B cell (primary cell): ENCODE measurements around the gene ODF2. TPM values are rescaled to one million over a fixed set of nuclear protein-coding genes. Genes with fewer than 3 reads are reported as not detected.

Source experiments
- ATAC-seq: fragments of 200-7000 bp; cut with Tn5 transposase; one replicate; pipeline ENCODE4 v1.10.0; 2021; ENCODE audit warnings: low read depth, mild to moderate bottlenecking, moderate number of reproducible peaks, moderate library complexity
- CTCF ChIA-PET: fragments of 350-600 bp; sonication (Branson Sonifier 250); formaldehyde crosslinking; loops from one replicate; lab custom pipeline; 2021; ENCODE audit warnings: antibody characterized with exemption, inconsistent platforms; lab: Charles Lee
- POLR2A ChIA-PET: fragments of 350-600 bp; sonication (Branson Sonifier 250); formaldehyde crosslinking; loops from one replicate; lab custom pipeline; 2021; ENCODE audit warnings: antibody characterized with exemption; lab: Charles Lee
- DNase-seq: peaks from one replicate; pipeline ENCODE4 v3.0.0; 2013
- H2AFZ ChIP-seq: 2 replicates; pipeline ENCODE4 v1.6.1; 2012; ENCODE audit warnings: mild to moderate bottlenecking, low read depth, low read length; ENCODE audit not compliant: insufficient read depth, poor library complexity, severe bottlenecking
- H3K27ac ChIP-seq, 2 donors: 1 replicate in 1 of 2; 2 replicates in 1 of 2; pipeline ENCODE4 v1.5.1; 2012 to 2013; ENCODE audit warnings: low read length in 2 of 2, mild to moderate bottlenecking in 2 of 2, moderate library complexity in 1 of 2
- H3K27me3 ChIP-seq, 4 experiments: fragments of 200-600 bp in 1 of 4; sonication (generic) in 1 of 4; replicated peaks in 1 of 4; 1 replicate in 2 of 4; 2 replicates in 2 of 4; pipeline versions ENCODE4 v1.6.1 to v1.7.0; 2013 to 2016; ENCODE audit warnings: low read length in 3 of 4, mild to moderate bottlenecking in 2 of 4, mixed read lengths in 1 of 4, moderate library complexity in 1 of 4; ENCODE audit not compliant: insufficient read depth in 4 of 4, control insufficient read depth in 3 of 4; ENCODE audit errors: control extremely low read depth in 1 of 4
- H3K36me3 ChIP-seq, 2 experiments: replicated peaks in 1 of 2; 1 replicate in 1 of 2; 2 replicates in 1 of 2; pipeline versions ENCODE4 v1.6.1 to v1.7.1; 2013; ENCODE audit warnings: low read length in 1 of 2; ENCODE audit not compliant: insufficient read depth in 2 of 2, control insufficient read depth in 1 of 2; ENCODE audit errors: control extremely low read depth in 1 of 2, extremely low read depth in 1 of 2
- H3K4me1 ChIP-seq, 2 donors: fragments of 200-600 bp in 1 of 2; sonication (generic) in 1 of 2; 1 replicate in 1 of 2; 2 replicates in 1 of 2; pipeline versions ENCODE4 v1.5.1 to v1.6.1; 2013 to 2017; ENCODE audit warnings: low read length in 2 of 2; ENCODE audit not compliant: control insufficient read depth in 2 of 2, insufficient read depth in 2 of 2
- H3K4me2 ChIP-seq: replicated peaks from 2 replicates; pipeline ENCODE3; 2012; ENCODE audit warnings: mild to moderate bottlenecking, low read depth, low read length; ENCODE audit not compliant: poor library complexity, severe bottlenecking
- H3K4me3 ChIP-seq, 5 experiments: fragments of 200-600 bp in 1 of 5; sonication (generic) in 1 of 5; 1 replicate in 3 of 5; 2 replicates in 2 of 5; pipeline versions ENCODE4 v1.5.1 to v1.7.0; 2011 to 2016; ENCODE audit warnings: low read length in 4 of 5, mild to moderate bottlenecking in 4 of 5, low read depth in 2 of 5, control low read depth in 1 of 5, moderate library complexity in 1 of 5; ENCODE audit not compliant: insufficient read depth in 1 of 5; ENCODE audit errors: control extremely low read depth in 1 of 5, extremely low read depth in 1 of 5
- H3K79me2 ChIP-seq: fragments of 200-600 bp; sonication (generic); one replicate; pipeline ENCODE4 v1.6.0; 2016; ENCODE audit warnings: low read length; ENCODE audit not compliant: control insufficient read depth, insufficient read depth
- H3K9ac ChIP-seq: fragments of 200-600 bp; sonication (generic); 2 replicates; pipeline ENCODE4 v1.6.1; 2017; ENCODE audit warnings: mild to moderate bottlenecking, low read length, moderate library complexity
- H3K9me3 ChIP-seq, 3 donors: one replicate each; pipeline versions ENCODE4 v1.6.1 to v1.7.1; 2013; ENCODE audit warnings: low read length in 2 of 3; ENCODE audit not compliant: control insufficient read depth in 2 of 3, insufficient read depth in 1 of 3; ENCODE audit errors: control extremely low read depth in 1 of 3
- H4K20me1 ChIP-seq: 2 replicates; pipeline ENCODE4 v1.6.0; 2012; ENCODE audit warnings: mild to moderate bottlenecking, low read length; ENCODE audit not compliant: insufficient read depth, control insufficient read depth, poor library complexity, severe bottlenecking
- H3K27ac Mint-ChIP-seq: one replicate; pipeline ENCODE4 v1.8.0; 2021; ENCODE audit warnings: mixed read lengths
- H3K27me3 Mint-ChIP-seq: one replicate; pipeline ENCODE4 v1.8.0; 2021; ENCODE audit warnings: mixed read lengths
- H3K4me1 Mint-ChIP-seq: one replicate; pipeline ENCODE4 v1.8.0; 2021; ENCODE audit warnings: mixed read lengths
- H3K4me3 Mint-ChIP-seq: one replicate; pipeline ENCODE4 v1.8.0; 2021; ENCODE audit warnings: mixed read lengths
- H3K9me3 Mint-ChIP-seq: one replicate; pipeline ENCODE4 v1.8.0; 2022; ENCODE audit warnings: mixed read lengths; ENCODE audit not compliant: insufficient read depth
- EZH2 ChIP-seq: IDR thresholded peaks from 2 replicates; pipeline ENCODE4 v1.6.1; 2012; ENCODE audit warnings: borderline replicate concordance, low read depth, mild to moderate bottlenecking, moderate library complexity, low read length; ENCODE audit not compliant: insufficient read depth, poor library complexity, severe bottlenecking
- WGBS: methylation state at CpG from one replicate; pipeline ENCODE4 v1.1.5; 2013; ENCODE audit warnings: missing lambda C conversion rate; ENCODE audit not compliant: insufficient coverage; 5-methylcytosine and 5-hydroxymethylcytosine counted together
- intact Hi-C: fragments of 100-400 bp; cut with micrococcal nuclease; formaldehyde crosslinking; loops from one replicate; pipeline ENCODE4 v1.10.0; 2022
- polyA plus RNA-seq: library from polyadenylated mRNA; depleted of rRNA; stranded (reverse); fragments of >200 nt; gene quantifications from 2 replicates; pipeline ENCODE4 v1.2.3, GENCODE V29; 2012
- total RNA-seq, 2 donors: library from RNA; stranded (reverse); fragments of 120-200 nt in 1 of 2; gene quantifications; 1 replicate in 1 of 2; 2 replicates in 1 of 2; pipeline versions ENCODE4 v1.2.3 to v1.2.4, GENCODE V29; 2013 to 2022
- TF ChIP-seq, protein P1 (sequence below): fragments of 200-600 bp; IDR thresholded peaks from one replicate; pipeline ENCODE4 v1.8.0; 2022; ENCODE audit warnings: antibody characterized with exemption, mild to moderate bottlenecking

Gene ODF2
- total and polyA plus RNA-seq, 2 donors (not counting 1 experiment from before 2014, with no cell fraction given), result 30.1 to 42.9 TPM

- Mint-ChIP-seq H3K9me3 (no peaks in the 10 kb centered on the region), H3K4me3 (no peak overlapping the region), H3K27me3 (no peaks in the 10 kb centered on the region), H3K4me1 (peaks cover 12% of the 10 kb centered on the region), H3K27ac (no peak overlapping the region)
- intact Hi-C loops, result no loop called here
- Histone ChIP-seq H3K36me3 (peaks cover 13 to 58% of the 10 kb centered on the region in 2 experiments), H3K4me2 (no peak overlapping the region), H3K4me3 (no peak overlapping the region), H3K79me2 (peaks cover 66% of the 10 kb centered on the region), H2AFZ (no peak overlapping the region), H3K27ac (no peak overlapping the region), H3K9me3 (no peaks in the 10 kb centered on the region), H4K20me1 (peaks cover 16% of the 10 kb centered on the region), H3K27me3 (no peaks in the 10 kb centered on the region), H3K9ac (no peak overlapping the region), H3K4me1 (peaks cover 0 to 8% of the 10 kb centered on the region in 2 donors)
- CTCF ChIA-PET, result no interaction called here
- POLR2A ChIA-PET, result no interaction called here
- no peak for TF ChIP-seq EZH2
- TF ChIP-seq, protein P1, sequence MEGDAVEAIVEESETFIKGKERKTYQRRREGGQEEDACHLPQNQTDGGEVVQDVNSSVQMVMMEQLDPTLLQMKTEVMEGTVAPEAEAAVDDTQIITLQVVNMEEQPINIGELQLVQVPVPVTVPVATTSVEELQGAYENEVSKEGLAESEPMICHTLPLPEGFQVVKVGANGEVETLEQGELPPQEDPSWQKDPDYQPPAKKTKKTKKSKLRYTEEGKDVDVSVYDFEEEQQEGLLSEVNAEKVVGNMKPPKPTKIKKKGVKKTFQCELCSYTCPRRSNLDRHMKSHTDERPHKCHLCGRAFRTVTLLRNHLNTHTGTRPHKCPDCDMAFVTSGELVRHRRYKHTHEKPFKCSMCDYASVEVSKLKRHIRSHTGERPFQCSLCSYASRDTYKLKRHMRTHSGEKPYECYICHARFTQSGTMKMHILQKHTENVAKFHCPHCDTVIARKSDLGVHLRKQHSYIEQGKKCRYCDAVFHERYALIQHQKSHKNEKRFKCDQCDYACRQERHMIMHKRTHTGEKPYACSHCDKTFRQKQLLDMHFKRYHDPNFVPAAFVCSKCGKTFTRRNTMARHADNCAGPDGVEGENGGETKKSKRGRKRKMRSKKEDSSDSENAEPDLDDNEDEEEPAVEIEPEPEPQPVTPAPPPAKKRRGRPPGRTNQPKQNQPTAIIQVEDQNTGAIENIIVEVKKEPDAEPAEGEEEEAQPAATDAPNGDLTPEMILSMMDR, result no peak
- WGBS, result 99% methylated on average over 8 of the region's 9 CpGs
- ATAC-seq, result no peak
- DNase-seq, result no peak
Observed at GRCh38 chr9:128512820-128513219, 57.0 kb downstream of the ODF2 start.

DNA sequence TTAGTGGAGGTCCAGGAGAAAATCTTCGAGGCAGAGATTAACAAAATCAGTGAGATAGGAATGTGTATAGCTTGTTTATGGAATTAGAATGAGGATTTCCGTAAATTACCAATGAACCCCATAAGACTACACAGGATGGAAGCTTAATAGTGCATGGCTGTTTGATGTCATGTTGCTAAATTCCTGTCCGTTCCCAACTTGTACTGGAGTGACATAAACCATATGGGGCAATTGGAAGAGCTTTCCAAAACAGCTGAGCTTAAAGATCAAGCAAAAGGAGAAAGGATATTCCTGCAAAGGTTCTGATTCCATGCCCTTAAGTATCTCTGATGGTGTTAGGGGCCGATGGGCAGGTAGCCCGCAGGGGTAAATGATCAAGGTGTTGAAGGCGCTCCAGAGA lies 66.2 kb downstream of the ODF2 start:
- H3K36me3 ChIP-seq, result peaks cover 11 to 69% of the 10 kb centered on the region in 2 experiments
- no peaks in the 10 kb centered on the region for H3K27me3 ChIP-seq
- intact Hi-C loops, result no loop called here
- no peak overlapping the region for H3K4me2 ChIP-seq
- TF ChIP-seq EZH2, result no peak
- TF ChIP-seq, protein P1, result no peak
- H3K9ac ChIP-seq, result no peak overlapping the region
- H3K27ac ChIP-seq, result no peak overlapping the region
- no peaks in the 10 kb centered on the region for H3K9me3 Mint-ChIP-seq
- H3K27ac Mint-ChIP-seq, result no peak overlapping the region
- DNase-seq, result no peak
- H3K79me2 ChIP-seq, result peaks cover 7% of the 10 kb centered on the region
- no peak for ATAC-seq
- ChIA-PET CTCF (no interaction called here), POLR2A (no interaction called here)
- no peaks in the 10 kb centered on the region for H3K4me1 Mint-ChIP-seq
- peaks cover 14% of the 10 kb centered on the region for H4K20me1 ChIP-seq
- no peak overlapping the region for H2AFZ ChIP-seq
- no peak overlapping the region for H3K4me3 ChIP-seq
- H3K4me1 ChIP-seq, result no peaks in the 10 kb centered on the region
- no peaks in the 10 kb centered on the region for H3K27me3 Mint-ChIP-seq
- H3K4me3 Mint-ChIP-seq, result no peak overlapping the region
- WGBS, result 95% methylated on average over 4 of the region's 6 CpGs
- H3K9me3 ChIP-seq, result peaks cover 0 to 3% (median 0%) of the 10 kb centered on the region in 3 donors
